ENCODE measurements around the gene PRKAG2.

GRCh38 chr7:151707757-151708156 lies 169.2 kb downstream of the PRKAG2 start:
- TF ChIP-seq CTCF (conservative IDR thresholded peaks at IDR 0.05; ENCODE audit: low read depth in 2 of 2) (peak; percentile 41 to 48; a peak in 3 of 4 replicates), EZH2 (IDR thresholded peaks at IDR 0.05; ENCODE audit: low read depth, unreplicated experiment) (no peak), EZH2phosphoT487 (IDR thresholded peaks at IDR 0.05; ENCODE audit: unreplicated experiment) (no peak), POLR2AphosphoS5 (IDR thresholded peaks at IDR 0.05; ENCODE audit: low read depth) (no peak), CREB1 (CRISPR knock-in tag; IDR thresholded peaks at IDR 0.05; ENCODE audit: low read depth) (no peak), JUNB (IDR thresholded peaks at IDR 0.05; ENCODE audit: unreplicated experiment) (no peak), NANOG (IDR thresholded peaks at IDR 0.05; ENCODE audit: borderline replicate concordance) (no peak), REST (IDR thresholded peaks at IDR 0.05; ENCODE audit: unreplicated experiment) (no peak), STAT1 (IDR thresholded peaks at IDR 0.05; ENCODE audit: unreplicated experiment) (no peak), ZNF331 (CRISPR knock-in tag; IDR thresholded peaks at IDR 0.05; ENCODE audit: low read depth) (no peak), ZNF462 (CRISPR knock-in tag; IDR thresholded peaks at IDR 0.05) (no peak), ETS1 (IDR thresholded peaks at IDR 0.05) (no peak)
